Small intestine (tissue), 7 donors: ENCODE data around the gene HPCAL1. TPM values are rescaled to one million over a fixed set of nuclear protein-coding genes. Genes with fewer than 3 reads are reported as not detected.

Experiments used
- DNase-seq, 2 donors: peaks; one replicate each; pipeline versions ENCODE4 v3.0.0 to v3.0.0-alpha.2; 2013
- FAIRE-seq: peaks from 2 replicates; lab custom pipeline; 2012; peaks lifted over from hg19 to GRCh38; lab: Jason Lieb, UNC
- H3K27ac ChIP-seq, 3 donors: one replicate each; pipeline ENCODE4 v1.5.1; 2013; ENCODE audit warnings: low read length in 2 of 3, mild to moderate bottlenecking in 2 of 3, control low read depth in 1 of 3, inconsistent platforms in 1 of 3, low read depth in 1 of 3, moderate library complexity in 1 of 3
- H3K27me3 ChIP-seq, 3 donors: one replicate each; pipeline ENCODE4 v1.6.1; 2013; ENCODE audit warnings: low read length in 3 of 3, inconsistent platforms in 1 of 3; ENCODE audit not compliant: control insufficient read depth in 3 of 3, insufficient read depth in 3 of 3
- H3K36me3 ChIP-seq, 3 donors: one replicate each; pipeline ENCODE4 v1.6.1; 2013; ENCODE audit warnings: low read length in 3 of 3, inconsistent platforms in 1 of 3, low read depth in 1 of 3, mild to moderate bottlenecking in 1 of 3, moderate library complexity in 1 of 3; ENCODE audit not compliant: control insufficient read depth in 3 of 3, insufficient read depth in 2 of 3
- H3K4me1 ChIP-seq, 3 donors: one replicate each; pipeline ENCODE4 v1.6.1; 2013; ENCODE audit warnings: low read length in 2 of 3, inconsistent platforms in 1 of 3, low read depth in 1 of 3, mild to moderate bottlenecking in 1 of 3, moderate library complexity in 1 of 3; ENCODE audit not compliant: control insufficient read depth in 3 of 3, insufficient read depth in 2 of 3
- H3K4me3 ChIP-seq, 3 donors: one replicate each; pipeline ENCODE4 v1.5.1; 2013; ENCODE audit warnings: low read length in 3 of 3, control low read depth in 1 of 3, inconsistent platforms in 1 of 3, low read depth in 1 of 3, mild to moderate bottlenecking in 1 of 3, moderate library complexity in 1 of 3
- H3K9me3 ChIP-seq, 2 donors: one replicate each; pipeline ENCODE4 v1.6.1; 2013; ENCODE audit warnings: low read depth in 1 of 2, low read length in 1 of 2; ENCODE audit not compliant: control insufficient read depth in 2 of 2, insufficient read depth in 1 of 2
- WGBS, 3 donors: extraction: QIAGEN DNeasy Blood & Tissue Kit; methylation state at CpG; one replicate each; pipeline ENCODE4 v1.1.7; 2013; 5-methylcytosine and 5-hydroxymethylcytosine counted together
- polyA plus RNA-seq, 4 donors: library from polyadenylated mRNA; stranded (reverse) in 3 of 4; unstranded in 1 of 4; fragments of 200-250 nt in 3 of 4; fragments of 120-200 nt in 1 of 4; gene quantifications; one replicate each; pipeline versions ENCODE4 v1.2.1 to v1.2.3, GENCODE V29; 2013
- donor health status: healthy with polysubstance abuse.
- donor health status: control.
- donor health status: control.
- donor health status: Bipolar disorder and iron deficiency.
- donor health status: healthy.

Gene HPCAL1
- polyA plus RNA-seq, 4 donors: 82.3 to 142 (median 94.2) TPM

GRCh38 chr2:10339647-10340592, 37.2 kb downstream of the HPCAL1 start:
- Histone ChIP-seq H3K4me3 (no peak overlapping the region), H3K9me3 (peaks cover 0 to 7% of the 10 kb centered on the region in 2 donors), H3K27ac (no peak overlapping the region), H3K4me1 (no peaks in the 10 kb centered on the region), H3K36me3 (peaks cover 0 to 43% (median 0%) of the 10 kb centered on the region in 3 donors), H3K27me3 (no peaks in the 10 kb centered on the region)
- FAIRE-seq (no peak), DNase-seq (no peak)
- WGBS, 3 donors: 89 to 92% (median 91%) methylated on average over 17 of the region's 17 CpGs

- WGBS, 3 donors: 88 to 92% (median 91%) methylated on average over 7 of the region's 7 CpGs
- FAIRE-seq: no peak
- H3K36me3 ChIP-seq: peaks cover 0 to 39% (median 0%) of the 10 kb centered on the region in 3 donors
- H3K27ac ChIP-seq: no peak overlapping the region
- no peak for DNase-seq
- no peaks in the 10 kb centered on the region for H3K27me3 ChIP-seq
- no peak overlapping the region for H3K4me3 ChIP-seq
- H3K9me3 ChIP-seq: peaks cover 0 to under 1% of the 10 kb centered on the region in 2 donors
- H3K4me1 ChIP-seq: no peaks in the 10 kb centered on the region
These were observed 37.9 kb downstream of the HPCAL1 start for GRCh38 chr2:10340593-10340975.

GRCh38 chr2:10341193-10341592, 38.5 kb downstream of the HPCAL1 start:
- no peak for FAIRE-seq
- Histone ChIP-seq H3K9me3 (no peaks in the 10 kb centered on the region), H3K4me3 (no peak overlapping the region), H3K36me3 (peaks cover 0 to 39% (median 0%) of the 10 kb centered on the region in 3 donors), H3K4me1 (peaks cover 0 to 2% (median 0%) of the 10 kb centered on the region in 3 donors), H3K27me3 (no peaks in the 10 kb centered on the region), H3K27ac (no peak overlapping the region)
- WGBS, 3 donors: 75 to 80% (median 77%) methylated on average over 8 of the region's 8 CpGs
- peak in 1 of 2 donors; percentile 35 for DNase-seq

- H3K4me1 ChIP-seq: peaks cover 0 to 6% (median 5%) of the 10 kb centered on the region in 3 donors
- WGBS, 3 donors: 81 to 89% (median 87%) methylated on average over 18 of the region's 18 CpGs
- peaks cover 0 to 30% (median 0%) of the 10 kb centered on the region in 3 donors for H3K36me3 ChIP-seq
- DNase-seq: no peak
- H3K4me3 ChIP-seq: no peak overlapping the region
- H3K27me3 ChIP-seq: no peaks in the 10 kb centered on the region
- no peaks in the 10 kb centered on the region for H3K9me3 ChIP-seq
- FAIRE-seq: no peak
- H3K27ac ChIP-seq: no peak overlapping the region
These were observed 39.7 kb downstream of the HPCAL1 start for GRCh38 chr2:10342245-10342951.

GRCh38 chr2:10343191-10343590, 40.5 kb downstream of the HPCAL1 start:
- H3K9me3 ChIP-seq: no peaks in the 10 kb centered on the region
- FAIRE-seq (no peak), DNase-seq (no peak)
- WGBS, 3 donors: 83 to 94% (median 90%) methylated on average over 3 of the region's 3 CpGs
- H3K4me1 ChIP-seq: peaks cover 0 to 6% (median 6%) of the 10 kb centered on the region in 3 donors
- no peak overlapping the region for H3K4me3 ChIP-seq
- no peaks in the 10 kb centered on the region for H3K27me3 ChIP-seq
- no peak overlapping the region for H3K27ac ChIP-seq
- peaks cover 0 to 26% (median 0%) of the 10 kb centered on the region in 3 donors for H3K36me3 ChIP-seq

- no peaks in the 10 kb centered on the region for H3K9me3 ChIP-seq
- no peak overlapping the region for H3K27ac ChIP-seq
- no peaks in the 10 kb centered on the region for H3K27me3 ChIP-seq
- DNase-seq (no peak), FAIRE-seq (no peak)
- 90 to 94% (median 91%) methylated on average over 8 of the region's 8 CpGs for WGBS, 3 donors
- H3K4me1 ChIP-seq: peaks cover 0 to 6% (median 6%) of the 10 kb centered on the region in 3 donors
- H3K4me3 ChIP-seq: no peak overlapping the region
- peaks cover 0 to 22% (median 0%) of the 10 kb centered on the region in 3 donors for H3K36me3 ChIP-seq
These were observed 41.0 kb downstream of the HPCAL1 start for GRCh38 chr2:10343658-10344057.

- 75 to 78% (median 75%) methylated on average over 19 of the region's 19 CpGs for WGBS, 3 donors
- Histone ChIP-seq H3K27me3 (no peaks in the 10 kb centered on the region), H3K9me3 (no peaks in the 10 kb centered on the region), H3K4me1 (peaks cover 0 to 9% (median 6%) of the 10 kb centered on the region in 3 donors), H3K36me3 (peaks cover 0 to 22% (median 0%) of the 10 kb centered on the region in 3 donors), H3K4me3 (no peak overlapping the region), H3K27ac (no peak overlapping the region)
- FAIRE-seq (no peak), DNase-seq (no peak)
These were observed 41.7 kb downstream of the HPCAL1 start for GRCh38 chr2:10344105-10345066.
